ENCODE measurements around the gene EPPIN. TPM values are rescaled to one million over a fixed set of nuclear protein-coding genes. Genes with fewer than 3 reads are reported as not detected.

Gene EPPIN
- total RNA-seq, 1 donor from 2014 or later = not detected

GRCh38 chr20:45564760-45565276 lies 17.6 kb upstream of the EPPIN start:
- Histone ChIP-seq H3K27me3 (ENCODE audit: control insufficient read depth, insufficient read depth, low read length) (peaks cover 2% of the 10 kb centered on the region), H3K36me3 (ENCODE audit: control insufficient read depth, insufficient read depth, low read length) (no peaks in the 10 kb centered on the region), H3K4me3 (ENCODE audit: low read depth, low read length) (no peak overlapping the region)
- FAIRE-seq (no peak), DNase-seq (ENCODE audit: low read depth) (no peak)
- TF ChIP-seq, protein P1, sequence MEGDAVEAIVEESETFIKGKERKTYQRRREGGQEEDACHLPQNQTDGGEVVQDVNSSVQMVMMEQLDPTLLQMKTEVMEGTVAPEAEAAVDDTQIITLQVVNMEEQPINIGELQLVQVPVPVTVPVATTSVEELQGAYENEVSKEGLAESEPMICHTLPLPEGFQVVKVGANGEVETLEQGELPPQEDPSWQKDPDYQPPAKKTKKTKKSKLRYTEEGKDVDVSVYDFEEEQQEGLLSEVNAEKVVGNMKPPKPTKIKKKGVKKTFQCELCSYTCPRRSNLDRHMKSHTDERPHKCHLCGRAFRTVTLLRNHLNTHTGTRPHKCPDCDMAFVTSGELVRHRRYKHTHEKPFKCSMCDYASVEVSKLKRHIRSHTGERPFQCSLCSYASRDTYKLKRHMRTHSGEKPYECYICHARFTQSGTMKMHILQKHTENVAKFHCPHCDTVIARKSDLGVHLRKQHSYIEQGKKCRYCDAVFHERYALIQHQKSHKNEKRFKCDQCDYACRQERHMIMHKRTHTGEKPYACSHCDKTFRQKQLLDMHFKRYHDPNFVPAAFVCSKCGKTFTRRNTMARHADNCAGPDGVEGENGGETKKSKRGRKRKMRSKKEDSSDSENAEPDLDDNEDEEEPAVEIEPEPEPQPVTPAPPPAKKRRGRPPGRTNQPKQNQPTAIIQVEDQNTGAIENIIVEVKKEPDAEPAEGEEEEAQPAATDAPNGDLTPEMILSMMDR (IDR thresholded peaks at IDR 0.05; ENCODE audit: insufficient read depth, low read length, severe bottlenecking) = no peak

GRCh38 chr20:45555198-45555597 lies 8.0 kb upstream of the EPPIN start:
- H3K27me3 ChIP-seq (ENCODE audit: control insufficient read depth, insufficient read depth, low read length) = peaks cover 4% of the 10 kb centered on the region
- no peak overlapping the region for H3K4me3 ChIP-seq (ENCODE audit: low read depth, low read length)
- FAIRE-seq (no peak), DNase-seq (ENCODE audit: low read depth) (no peak)
- H3K36me3 ChIP-seq (ENCODE audit: control insufficient read depth, insufficient read depth, low read length) = no peaks in the 10 kb centered on the region
- TF ChIP-seq, protein P1 (IDR thresholded peaks at IDR 0.05; ENCODE audit: insufficient read depth, low read length, severe bottlenecking) = no peak

- H3K36me3 ChIP-seq (ENCODE audit: control insufficient read depth, insufficient read depth, low read length) = no peaks in the 10 kb centered on the region
- H3K27me3 ChIP-seq (ENCODE audit: control insufficient read depth, insufficient read depth, low read length) = peaks cover 4% of the 10 kb centered on the region
- no peak overlapping the region for H3K4me3 ChIP-seq (ENCODE audit: low read depth, low read length)
- no peak for DNase-seq (ENCODE audit: low read depth)
- no peak for FAIRE-seq
- TF ChIP-seq, protein P1 (IDR thresholded peaks at IDR 0.05; ENCODE audit: insufficient read depth, low read length, severe bottlenecking) = no peak
Observed at GRCh38 chr20:45552456-45552855, 5.3 kb upstream of the EPPIN start.

DNA sequence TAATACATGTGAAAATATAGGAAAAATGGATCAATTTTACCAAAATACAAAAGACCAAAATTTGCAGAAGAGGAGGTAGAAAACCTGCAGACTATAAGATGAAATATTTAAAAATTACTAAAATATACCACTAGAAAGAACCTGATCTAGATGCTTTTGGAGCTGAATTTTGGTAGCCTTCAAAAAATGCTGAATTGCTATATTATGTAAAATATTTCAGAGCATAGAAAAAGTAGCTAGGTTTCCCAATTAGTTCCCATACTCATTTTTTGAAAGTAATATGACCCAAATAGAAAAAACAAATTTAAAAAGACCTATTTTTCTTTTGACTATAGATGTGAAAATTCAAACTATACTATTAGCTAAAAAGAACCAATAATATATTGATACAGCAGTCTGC lies 3.6 kb upstream of the EPPIN start:
- H3K36me3 ChIP-seq (ENCODE audit: control insufficient read depth, insufficient read depth, low read length) = no peaks in the 10 kb centered on the region
- no peak for FAIRE-seq

GRCh38 chr20:45548410-45548809 lies 1.2 kb upstream of the EPPIN start:
- no peak for FAIRE-seq
- peaks cover 6% of the 10 kb centered on the region for H3K27me3 ChIP-seq (ENCODE audit: control insufficient read depth, insufficient read depth, low read length)
- TF ChIP-seq, protein P1 (IDR thresholded peaks at IDR 0.05; ENCODE audit: insufficient read depth, low read length, severe bottlenecking) = no peak
- no peak for DNase-seq (ENCODE audit: low read depth)
- H3K4me3 ChIP-seq (ENCODE audit: low read depth, low read length) = no peak overlapping the region
- no peaks in the 10 kb centered on the region for H3K36me3 ChIP-seq (ENCODE audit: control insufficient read depth, insufficient read depth, low read length)

More for the DNA sequence above, 3.6 kb upstream of the EPPIN start:
- peaks cover 8% of the 10 kb centered on the region for H3K27me3 ChIP-seq (ENCODE audit: control insufficient read depth, insufficient read depth, low read length)
- H3K4me3 ChIP-seq (ENCODE audit: low read depth, low read length) = no peak overlapping the region
- DNase-seq (ENCODE audit: low read depth) = no peak
- TF ChIP-seq, protein P1 (IDR thresholded peaks at IDR 0.05; ENCODE audit: insufficient read depth, low read length, severe bottlenecking) = no peak

Measured in bronchial epithelial cell (primary cell).